Lung (tissue), 12 donors: Measurements from ENCODE around the gene CD244. TPM values are rescaled to one million over a fixed set of nuclear protein-coding genes. Genes with fewer than 3 reads are reported as not detected.

ENCODE experiments used
- ATAC-seq: fragments of 200-7000 bp; cut with Tn5 transposase; one replicate; pipeline ENCODE4 v1.9.1; 2020; ENCODE audit warnings: moderate number of reproducible peaks; ENCODE audit not compliant: insufficient read depth, low FRiP score
- DNase-seq, 3 donors: peaks; one replicate each; pipeline ENCODE4 v3.0.0-alpha.2; 2013 to 2017
- H3K27ac ChIP-seq, 2 donors: one replicate each; pipeline ENCODE4 v1.5.1; 2013; ENCODE audit warnings: mild to moderate bottlenecking in 2 of 2, moderate library complexity in 2 of 2, control low read depth in 1 of 2, inconsistent platforms in 1 of 2, low read depth in 1 of 2, low read length in 1 of 2
- H3K27me3 ChIP-seq, 3 donors: one replicate each; pipeline ENCODE4 v1.5.1; 2013; ENCODE audit warnings: low read length in 2 of 3; ENCODE audit not compliant: control insufficient read depth in 3 of 3, insufficient read depth in 3 of 3
- H3K36me3 ChIP-seq, 4 donors: one replicate each; pipeline ENCODE4 v1.5.1; 2013; ENCODE audit warnings: low read length in 4 of 4, mild to moderate bottlenecking in 1 of 4, moderate library complexity in 1 of 4; ENCODE audit not compliant: control insufficient read depth in 4 of 4, insufficient read depth in 4 of 4
- H3K4me1 ChIP-seq, 5 donors: one replicate each; pipeline ENCODE4 v1.5.1; 2013; ENCODE audit warnings: low read length in 5 of 5, mild to moderate bottlenecking in 2 of 5, moderate library complexity in 1 of 5; ENCODE audit not compliant: control insufficient read depth in 5 of 5, insufficient read depth in 5 of 5
- H3K4me3 ChIP-seq: one replicate; pipeline ENCODE4 v1.5.1; 2013; ENCODE audit warnings: mild to moderate bottlenecking, control low read depth, moderate library complexity
- H3K9ac ChIP-seq, 2 donors: one replicate each; pipeline ENCODE4 v1.5.1; 2013; ENCODE audit warnings: low read length in 2 of 2, control low read depth in 1 of 2; ENCODE audit not compliant: insufficient read depth in 1 of 2
- H3K9me3 ChIP-seq, 4 donors: one replicate each; pipeline ENCODE4 v1.5.1; 2013; ENCODE audit warnings: low read length in 3 of 4, mild to moderate bottlenecking in 1 of 4, moderate library complexity in 1 of 4; ENCODE audit not compliant: control insufficient read depth in 4 of 4, insufficient read depth in 3 of 4
- WGBS, 2 donors: extraction: QIAGEN DNeasy Blood & Tissue Kit; methylation state at CpG; one replicate each; pipeline ENCODE4 v1.1.7; 2013; 5-methylcytosine and 5-hydroxymethylcytosine counted together
- polyA plus RNA-seq, 2 donors: library from polyadenylated mRNA; stranded (reverse); fragments of 200-250 nt; gene quantifications; one replicate each; pipeline ENCODE4 v1.2.1, GENCODE V29; 2013
- total RNA-seq, 2 donors: library from RNA; depleted of rRNA in 1 of 2; stranded (reverse); fragments of >200 nt in 1 of 2; gene quantifications; one replicate each; pipeline ENCODE4 v1.2.1, GENCODE V29; 2014 to 2021
- TF ChIP-seq, protein P1 (sequence below): IDR thresholded peaks from 2 replicates; pipeline ENCODE4 v1.5.1; 2012; ENCODE audit warnings: mild to moderate bottlenecking; ENCODE audit errors: control extremely low read depth, extremely low read depth
- donor health status: control.
- donor health status: control.
- donor health status: Bipolar disorder and iron deficiency.
- donor health status: healthy.
- donor health status: DM: yes; HTN: yes; CAD: no.

CD244 gene
- total and polyA plus RNA-seq, 4 donors: 0.57 to 3.2 (median 2.3) TPM

GRCh38 chr1:160799641-160800040 is 63.0 kb downstream of the CD244 start:
- H3K4me3 ChIP-seq: no peak overlapping the region
- no peaks in the 10 kb centered on the region for H3K36me3 ChIP-seq
- no peak overlapping the region for H3K27ac ChIP-seq
- ATAC-seq: no peak
- TF ChIP-seq, protein P1, sequence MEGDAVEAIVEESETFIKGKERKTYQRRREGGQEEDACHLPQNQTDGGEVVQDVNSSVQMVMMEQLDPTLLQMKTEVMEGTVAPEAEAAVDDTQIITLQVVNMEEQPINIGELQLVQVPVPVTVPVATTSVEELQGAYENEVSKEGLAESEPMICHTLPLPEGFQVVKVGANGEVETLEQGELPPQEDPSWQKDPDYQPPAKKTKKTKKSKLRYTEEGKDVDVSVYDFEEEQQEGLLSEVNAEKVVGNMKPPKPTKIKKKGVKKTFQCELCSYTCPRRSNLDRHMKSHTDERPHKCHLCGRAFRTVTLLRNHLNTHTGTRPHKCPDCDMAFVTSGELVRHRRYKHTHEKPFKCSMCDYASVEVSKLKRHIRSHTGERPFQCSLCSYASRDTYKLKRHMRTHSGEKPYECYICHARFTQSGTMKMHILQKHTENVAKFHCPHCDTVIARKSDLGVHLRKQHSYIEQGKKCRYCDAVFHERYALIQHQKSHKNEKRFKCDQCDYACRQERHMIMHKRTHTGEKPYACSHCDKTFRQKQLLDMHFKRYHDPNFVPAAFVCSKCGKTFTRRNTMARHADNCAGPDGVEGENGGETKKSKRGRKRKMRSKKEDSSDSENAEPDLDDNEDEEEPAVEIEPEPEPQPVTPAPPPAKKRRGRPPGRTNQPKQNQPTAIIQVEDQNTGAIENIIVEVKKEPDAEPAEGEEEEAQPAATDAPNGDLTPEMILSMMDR: no peak
- WGBS, 2 donors: 90 to 92% methylated on average over 5 of the region's 5 CpGs
- no peaks in the 10 kb centered on the region for H3K4me1 ChIP-seq
- peaks cover 0 to 2% (median 0%) of the 10 kb centered on the region in 3 donors for H3K27me3 ChIP-seq
- H3K9ac ChIP-seq: no peak overlapping the region
- peaks cover 0 to 2% (median 0%) of the 10 kb centered on the region in 4 donors for H3K9me3 ChIP-seq
- DNase-seq: no peak

- WGBS, 2 donors: 89 to 91% methylated on average over 2 of the region's 2 CpGs
- Histone ChIP-seq H3K27ac (no peak overlapping the region), H3K27me3 (peaks cover 0 to 2% (median 0%) of the 10 kb centered on the region in 3 donors), H3K4me1 (no peaks in the 10 kb centered on the region), H3K9me3 (peaks cover 0 to 2% (median 0%) of the 10 kb centered on the region in 4 donors), H3K9ac (no peak overlapping the region), H3K4me3 (no peak overlapping the region), H3K36me3 (no peaks in the 10 kb centered on the region)
- ATAC-seq (no peak), DNase-seq (no peak)
- TF ChIP-seq, protein P1: no peak
Observed at GRCh38 chr1:160798439-160798838, 64.2 kb downstream of the CD244 start.

DNA sequence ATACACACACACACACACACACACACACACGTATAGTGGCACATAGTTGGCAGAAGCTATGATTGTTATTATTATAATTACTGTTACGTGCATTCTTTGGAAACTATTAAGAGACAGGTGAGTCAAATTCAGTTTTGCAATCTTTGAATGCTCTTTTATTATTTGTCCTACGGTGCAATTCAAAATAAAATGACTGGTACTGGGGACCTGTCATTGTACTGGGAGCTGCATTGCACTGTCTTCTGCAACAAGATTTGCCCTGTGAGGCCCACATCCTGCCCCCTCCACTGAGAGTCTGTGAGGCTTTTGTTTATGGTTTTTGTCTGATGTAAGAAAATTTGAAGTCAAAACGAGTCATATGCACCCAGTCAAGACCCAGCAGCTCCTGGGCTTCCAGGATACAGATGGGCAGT is 64.8 kb downstream of the CD244 start:
- WGBS, 2 donors: 40 to 43% methylated on average over 4 of the region's 4 CpGs
- H3K9ac ChIP-seq: no peak overlapping the region
- H3K4me1 ChIP-seq: no peaks in the 10 kb centered on the region
- H3K36me3 ChIP-seq: no peaks in the 10 kb centered on the region
- DNase-seq (no peak), ATAC-seq (no peak)
- no peak overlapping the region for H3K4me3 ChIP-seq
- H3K27me3 ChIP-seq: peaks cover 0 to 2% (median 0%) of the 10 kb centered on the region in 3 donors
- no peak overlapping the region for H3K27ac ChIP-seq
- TF ChIP-seq, protein P1: no peak
- H3K9me3 ChIP-seq: peaks cover 0 to 2% (median 0%) of the 10 kb centered on the region in 4 donors

- TF ChIP-seq, protein P1: no peak
- Histone ChIP-seq H3K36me3 (no peaks in the 10 kb centered on the region), H3K9ac (no peak overlapping the region), H3K9me3 (peaks cover 0 to 2% (median 0%) of the 10 kb centered on the region in 4 donors), H3K4me1 (no peaks in the 10 kb centered on the region), H3K27me3 (peaks cover 0 to 2% (median 0%) of the 10 kb centered on the region in 3 donors), H3K4me3 (no peak overlapping the region), H3K27ac (no peak overlapping the region)
- 73 to 78% methylated on average over 3 of the region's 3 CpGs for WGBS, 2 donors
- DNase-seq (no peak), ATAC-seq (no peak)
Observed at GRCh38 chr1:160797271-160797709, 65.4 kb downstream of the CD244 start.
